Measurements from ENCODE around the gene HGD. TPM values are rescaled to one million over a fixed set of nuclear protein-coding genes. Genes with fewer than 3 reads are reported as not detected.

The HGD gene
- total RNA-seq, 1 donor from 2014 or later: 0.52 TPM

GRCh38 chr3:120604382-120604781, 77.7 kb downstream of the HGD start:
- peaks cover under 1% of the 10 kb centered on the region for H3K9me3 Mint-ChIP-seq (ENCODE audit: unreplicated experiment)
- no peaks in the 10 kb centered on the region for H3K27me3 Mint-ChIP-seq (ENCODE audit: low read depth, unreplicated experiment)
- H3K79me2 ChIP-seq (ENCODE audit: insufficient read depth, low read length): peaks cover 2% of the 10 kb centered on the region
- H3K4me3 ChIP-seq (ENCODE audit: insufficient read depth, low read depth, low read length): no peak overlapping the region
- H4K20me1 ChIP-seq (ENCODE audit: insufficient read depth, low read length): peaks cover 5% of the 10 kb centered on the region
- H2AFZ ChIP-seq (ENCODE audit: low read depth, low read length): no peak overlapping the region
- H3K27ac ChIP-seq (ENCODE audit: low read depth, low read length): no peak overlapping the region
- DNase-seq (ENCODE audit: low read depth) (no peak), FAIRE-seq (no peak)
- no peak overlapping the region for H3K9ac ChIP-seq (ENCODE audit: low read length)
- no peaks in the 10 kb centered on the region for H3K4me1 Mint-ChIP-seq (ENCODE audit: low read depth, unreplicated experiment)
- TF ChIP-seq EZH2 (IDR thresholded peaks at IDR 0.05; ENCODE audit: insufficient read depth, low read length): no peak
- TF ChIP-seq CTCF (IDR thresholded peaks at IDR 0.05; ENCODE audit: insufficient read depth, low read depth, low read length): no peak
- no peaks in the 10 kb centered on the region for H3K4me1 ChIP-seq (ENCODE audit: insufficient read depth, low read length)
- peaks cover 21% of the 10 kb centered on the region for H3K36me3 ChIP-seq (ENCODE audit: insufficient read depth, low read length)
- no peak overlapping the region for H3K4me2 ChIP-seq (ENCODE audit: low read length)
- peaks cover 2% of the 10 kb centered on the region for H3K36me3 Mint-ChIP-seq (ENCODE audit: low read depth, unreplicated experiment)
- H3K9me3 ChIP-seq (ENCODE audit: insufficient read depth, low read depth, low read length): no peaks in the 10 kb centered on the region
- no peaks in the 10 kb centered on the region for H3K27me3 ChIP-seq (ENCODE audit: insufficient read depth, low read length)
- no peak overlapping the region for H3K27ac Mint-ChIP-seq (ENCODE audit: unreplicated experiment)
- H3K4me3 Mint-ChIP-seq (ENCODE audit: unreplicated experiment): no peak overlapping the region

- Histone ChIP-seq H3K79me2 (ENCODE audit: insufficient read depth, low read length) (peaks cover 18% of the 10 kb centered on the region), H4K20me1 (ENCODE audit: insufficient read depth, low read length) (peaks cover 5% of the 10 kb centered on the region), H2AFZ (ENCODE audit: low read depth, low read length) (no peak overlapping the region), H3K27ac (ENCODE audit: low read depth, low read length) (no peak overlapping the region), H3K4me2 (ENCODE audit: low read length) (no peak overlapping the region), H3K4me3 (ENCODE audit: insufficient read depth, low read depth, low read length) (no peak overlapping the region), H3K9me3 (ENCODE audit: insufficient read depth, low read depth, low read length) (no peaks in the 10 kb centered on the region), H3K36me3 (ENCODE audit: insufficient read depth, low read length) (peaks cover 31% of the 10 kb centered on the region), H3K9ac (ENCODE audit: low read length) (no peak overlapping the region), H3K4me1 (ENCODE audit: insufficient read depth, low read length) (peaks cover under 1% of the 10 kb centered on the region), H3K27me3 (ENCODE audit: insufficient read depth, low read length) (no peaks in the 10 kb centered on the region)
- TF ChIP-seq EZH2 (IDR thresholded peaks at IDR 0.05; ENCODE audit: insufficient read depth, low read length) (no peak), CTCF (IDR thresholded peaks at IDR 0.05; ENCODE audit: insufficient read depth, low read depth, low read length) (no peak)
- DNase-seq (ENCODE audit: low read depth) (no peak), FAIRE-seq (no peak)
- Mint-ChIP-seq H3K36me3 (ENCODE audit: low read depth, unreplicated experiment) (peaks cover 2% of the 10 kb centered on the region), H3K4me3 (ENCODE audit: unreplicated experiment) (no peak overlapping the region), H3K27me3 (ENCODE audit: low read depth, unreplicated experiment) (no peaks in the 10 kb centered on the region), H3K4me1 (ENCODE audit: low read depth, unreplicated experiment) (no peaks in the 10 kb centered on the region), H3K9me3 (ENCODE audit: unreplicated experiment) (no peaks in the 10 kb centered on the region), H3K27ac (ENCODE audit: unreplicated experiment) (no peak overlapping the region)
Observed at GRCh38 chr3:120602682-120603081, 79.4 kb downstream of the HGD start.

- Mint-ChIP-seq H3K27ac (ENCODE audit: unreplicated experiment) (no peak overlapping the region), H3K4me1 (ENCODE audit: low read depth, unreplicated experiment) (no peaks in the 10 kb centered on the region), H3K27me3 (ENCODE audit: low read depth, unreplicated experiment) (no peaks in the 10 kb centered on the region), H3K9me3 (ENCODE audit: unreplicated experiment) (no peaks in the 10 kb centered on the region), H3K36me3 (ENCODE audit: low read depth, unreplicated experiment) (peaks cover 2% of the 10 kb centered on the region), H3K4me3 (ENCODE audit: unreplicated experiment) (no peak overlapping the region)
- H3K4me2 ChIP-seq (ENCODE audit: low read length): no peak overlapping the region
- peaks cover 9% of the 10 kb centered on the region for H4K20me1 ChIP-seq (ENCODE audit: insufficient read depth, low read length)
- no peak overlapping the region for H3K27ac ChIP-seq (ENCODE audit: low read depth, low read length)
- TF ChIP-seq EZH2 (IDR thresholded peaks at IDR 0.05; ENCODE audit: insufficient read depth, low read length) (no peak), CTCF (IDR thresholded peaks at IDR 0.05; ENCODE audit: insufficient read depth, low read depth, low read length) (no peak)
- FAIRE-seq (no peak), DNase-seq (ENCODE audit: low read depth) (no peak)
- no peaks in the 10 kb centered on the region for H3K27me3 ChIP-seq (ENCODE audit: insufficient read depth, low read length)
- H3K36me3 ChIP-seq (ENCODE audit: insufficient read depth, low read length): peaks cover 33% of the 10 kb centered on the region
- no peaks in the 10 kb centered on the region for H3K9me3 ChIP-seq (ENCODE audit: insufficient read depth, low read depth, low read length)
- peaks cover 7% of the 10 kb centered on the region for H3K4me1 ChIP-seq (ENCODE audit: insufficient read depth, low read length)
- H3K4me3 ChIP-seq (ENCODE audit: insufficient read depth, low read depth, low read length): no peak overlapping the region
- no peak overlapping the region for H2AFZ ChIP-seq (ENCODE audit: low read depth, low read length)
- H3K9ac ChIP-seq (ENCODE audit: low read length): no peak overlapping the region
- peaks cover 28% of the 10 kb centered on the region for H3K79me2 ChIP-seq (ENCODE audit: insufficient read depth, low read length)
Observed at GRCh38 chr3:120601554-120601953, 80.5 kb downstream of the HGD start.

Data from astrocyte (in vitro differentiated cells and primary cell).